GM13977 (cell line): ENCODE results near the gene VPS37C.

Source experiments
- DNase-seq: peaks from one replicate; pipeline ENCODE4 v3.0.0; 2012; ENCODE audit warnings: low spot score
- in situ Hi-C: fragments of 300-500 bp; cut with MboI; formaldehyde crosslinking; loops from one replicate; pipeline ENCODE4 v1.12.0; 2022; ENCODE audit warnings: low sequenced_read_pairs, low pct_unique_long_range_greater_than_20kb, mixed read lengths, inconsistent platforms; ENCODE audit not compliant: unreplicated experiment
- TF ChIP-seq, protein P1 (sequence below): IDR thresholded peaks from 2 replicates; pipeline ENCODE4 v1.5.1; 2012; ENCODE audit warnings: mild to moderate bottlenecking, control low read depth; ENCODE audit not compliant: insufficient read depth; ENCODE audit errors: extremely low read depth, missing control alignments

VPS37C gene

DNA sequence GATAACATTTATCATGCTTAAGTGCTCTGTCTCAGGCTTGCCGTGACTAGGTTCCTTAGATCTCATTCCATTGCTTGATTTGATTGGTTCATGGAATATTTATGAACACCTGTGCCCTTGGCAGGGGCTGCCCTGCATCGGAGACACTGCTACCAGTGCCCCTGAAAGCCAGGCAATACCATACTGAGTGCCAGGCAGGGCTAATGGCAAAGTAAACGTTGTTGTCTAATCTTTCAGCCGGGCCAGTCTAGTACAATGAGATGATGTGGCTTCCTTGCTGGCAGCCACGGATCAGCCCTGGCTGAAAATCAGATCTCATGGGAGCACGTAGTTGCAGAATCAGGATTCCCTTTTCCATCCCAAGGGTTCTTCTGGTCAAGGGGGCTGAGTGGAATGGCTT lies 37.1 kb upstream of the VPS37C start:
- TF ChIP-seq, protein P1, sequence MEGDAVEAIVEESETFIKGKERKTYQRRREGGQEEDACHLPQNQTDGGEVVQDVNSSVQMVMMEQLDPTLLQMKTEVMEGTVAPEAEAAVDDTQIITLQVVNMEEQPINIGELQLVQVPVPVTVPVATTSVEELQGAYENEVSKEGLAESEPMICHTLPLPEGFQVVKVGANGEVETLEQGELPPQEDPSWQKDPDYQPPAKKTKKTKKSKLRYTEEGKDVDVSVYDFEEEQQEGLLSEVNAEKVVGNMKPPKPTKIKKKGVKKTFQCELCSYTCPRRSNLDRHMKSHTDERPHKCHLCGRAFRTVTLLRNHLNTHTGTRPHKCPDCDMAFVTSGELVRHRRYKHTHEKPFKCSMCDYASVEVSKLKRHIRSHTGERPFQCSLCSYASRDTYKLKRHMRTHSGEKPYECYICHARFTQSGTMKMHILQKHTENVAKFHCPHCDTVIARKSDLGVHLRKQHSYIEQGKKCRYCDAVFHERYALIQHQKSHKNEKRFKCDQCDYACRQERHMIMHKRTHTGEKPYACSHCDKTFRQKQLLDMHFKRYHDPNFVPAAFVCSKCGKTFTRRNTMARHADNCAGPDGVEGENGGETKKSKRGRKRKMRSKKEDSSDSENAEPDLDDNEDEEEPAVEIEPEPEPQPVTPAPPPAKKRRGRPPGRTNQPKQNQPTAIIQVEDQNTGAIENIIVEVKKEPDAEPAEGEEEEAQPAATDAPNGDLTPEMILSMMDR: no peak
- DNase-seq: no peak
- in situ Hi-C loops: loop anchor here (5.0 to 25.0 kb wide), 2 partner anchors 69 to 361 kb away; partner anchors contain the start of gene CCDC86

DNA sequence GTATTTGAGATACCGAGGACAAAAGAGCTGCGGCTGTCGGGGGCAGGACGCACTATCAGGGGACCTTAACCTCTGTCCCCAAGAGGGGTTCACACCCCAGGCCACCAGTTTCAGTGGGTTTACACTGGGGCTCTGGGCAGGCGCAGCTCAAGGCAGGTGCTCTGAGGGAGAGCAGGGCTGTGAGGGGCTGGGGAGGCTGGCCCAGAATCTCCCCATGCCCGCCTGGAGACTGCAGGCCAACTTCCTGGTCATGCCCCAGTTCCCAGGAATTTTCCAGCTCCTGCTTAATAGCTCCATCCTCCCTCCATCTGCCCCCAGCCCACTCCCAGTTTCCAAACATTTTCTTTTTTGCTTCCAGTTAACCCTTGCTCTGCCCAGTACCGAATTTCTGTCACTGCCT lies 34.5 kb upstream of the VPS37C start:
- no peak for DNase-seq
- TF ChIP-seq, protein P1: no peak
- in situ Hi-C loops: loop anchor here (5.0 to 25.0 kb wide), 2 partner anchors 72 to 358 kb away; partner anchors contain the start of gene CCDC86

DNA sequence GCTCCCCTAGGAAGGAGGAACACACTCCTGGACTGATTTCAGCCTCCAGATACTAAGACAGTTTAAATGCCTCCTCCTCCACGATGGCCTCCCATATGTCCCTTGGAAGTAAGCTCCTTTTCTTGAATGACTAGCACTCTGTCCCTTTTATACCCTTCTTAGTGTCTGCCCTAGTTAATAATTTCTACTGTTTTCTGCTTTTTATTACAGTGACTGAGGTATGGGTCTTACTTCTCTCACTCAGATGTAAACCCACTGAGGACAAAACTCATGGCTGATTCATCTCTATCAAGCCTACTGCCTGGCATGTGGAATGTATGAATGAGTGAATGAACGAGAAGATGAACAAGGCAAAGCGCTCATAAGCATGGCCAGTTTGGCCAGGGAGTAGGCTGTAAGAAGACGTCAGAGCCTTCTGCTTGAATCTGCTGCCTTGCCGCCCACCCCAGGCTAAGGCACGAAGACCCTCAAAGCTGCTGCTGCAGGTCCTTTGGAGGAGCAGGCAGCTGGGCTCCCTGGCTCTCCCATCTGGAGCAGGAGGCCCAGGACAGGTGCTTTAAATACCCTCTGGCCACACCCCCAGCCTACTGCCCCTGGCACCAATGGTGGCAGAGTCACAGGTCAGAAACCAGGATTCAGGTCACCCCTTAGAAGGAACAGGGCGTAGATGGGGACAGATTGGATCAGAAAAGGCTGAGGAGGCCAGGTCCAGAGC lies 33.9 kb upstream of the VPS37C start:
- TF ChIP-seq, protein P1: no peak
- no peak for DNase-seq
- in situ Hi-C loops: loop anchor here (5.0 to 25.0 kb wide), 2 partner anchors 72 to 358 kb away; partner anchors contain the start of gene CCDC86

DNA sequence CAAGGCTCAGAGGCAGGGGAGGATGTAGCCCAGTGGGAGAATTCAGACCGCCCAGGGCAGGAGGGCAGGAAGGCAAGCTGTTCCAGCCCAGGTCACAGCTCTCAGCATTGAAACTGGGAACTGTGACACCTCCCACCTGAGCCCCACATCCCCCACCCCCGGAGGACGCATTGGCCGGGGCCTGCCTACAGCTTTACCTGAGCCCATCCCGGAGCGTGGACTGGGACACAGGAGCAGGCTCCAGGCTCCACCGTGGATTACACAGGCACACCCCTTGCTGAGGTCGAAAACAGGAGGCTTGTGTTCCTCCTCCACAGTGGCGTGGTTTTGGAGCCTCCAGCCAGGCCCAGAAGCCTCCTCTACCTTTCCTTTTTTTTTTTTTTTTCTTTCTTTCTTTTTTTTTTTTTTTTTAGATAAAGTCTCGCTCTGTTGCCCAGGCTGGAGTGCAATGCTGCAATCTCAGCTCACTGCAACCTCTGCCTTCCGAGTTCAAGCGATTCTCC lies 33.0 kb upstream of the VPS37C start:
- in situ Hi-C loops: loop anchor here (25.0 kb wide), 1 partner anchor 357 kb away; the partner anchor contains the start of gene CCDC86
- DNase-seq: peak; percentile 0

DNA sequence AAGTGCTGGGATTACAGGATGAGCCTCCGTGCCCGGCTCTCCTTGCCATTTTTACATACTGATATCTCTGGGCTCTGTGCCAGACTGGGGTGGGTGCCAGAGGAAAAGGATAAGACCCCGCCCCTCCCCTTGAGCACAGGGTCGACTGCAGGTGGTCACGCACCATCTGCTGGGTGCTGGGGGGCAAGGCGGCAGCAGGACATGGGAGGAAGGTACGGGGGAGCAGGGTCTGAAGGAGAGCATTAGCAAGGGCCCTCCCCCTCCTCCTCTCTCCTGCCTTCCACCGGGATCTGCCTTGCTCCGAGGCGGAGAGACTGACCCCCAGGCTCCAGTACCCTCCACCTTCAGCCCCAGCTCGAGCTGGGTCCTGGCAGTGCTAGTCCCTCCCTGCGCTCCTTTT lies 32.4 kb upstream of the VPS37C start:
- TF ChIP-seq, protein P1: no peak
- no peak for DNase-seq
- in situ Hi-C loops: loop anchor here (25.0 kb wide), 1 partner anchor 356 kb away; the partner anchor contains the start of gene CCDC86

More for the DNA sequence above, 33.0 kb upstream of the VPS37C start:
- TF ChIP-seq, protein P1: no peak

DNA sequence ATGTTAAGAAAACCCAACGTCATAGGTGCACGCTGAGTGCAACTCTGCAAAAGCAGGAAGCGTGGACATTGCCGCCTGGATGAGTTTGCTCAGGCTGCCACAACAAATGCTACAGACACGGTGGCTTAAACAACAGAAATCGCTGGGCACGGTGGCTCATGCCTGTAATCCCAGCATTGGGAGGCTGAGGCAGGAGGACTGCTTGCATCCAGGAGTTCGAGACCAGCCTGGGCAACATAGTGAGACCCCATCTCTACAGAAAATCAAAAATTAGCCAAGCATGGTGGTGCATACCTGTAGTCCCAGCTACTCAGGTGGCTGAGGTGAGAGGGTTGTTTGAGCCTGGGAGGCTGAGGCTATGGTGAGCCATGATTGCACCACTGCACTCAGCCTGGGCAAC lies 28.7 kb upstream of the VPS37C start:
- no peak for DNase-seq
- in situ Hi-C loops: loop anchor here (25.0 kb wide), 1 partner anchor 353 kb away; the partner anchor contains the start of gene CCDC86
- TF ChIP-seq, protein P1: no peak
